OCI-LY7 (cell line): ENCODE data around the gene PCYT2. TPM values are rescaled to one million over a fixed set of nuclear protein-coding genes. Genes with fewer than 3 reads are reported as not detected.

Experiments
- BruUV-seq: library from RNA; stranded (reverse); fragments of 400-500 nt; replicated peaks from 2 replicates; lab custom pipeline; 2021; lab: Mats Ljungman, UMichigan
- CTCF ChIA-PET: fragments of 300-600 bp; sonication (Branson Sonifier 250); formaldehyde crosslinking; loops from one replicate; lab custom pipeline; 2022; ENCODE audit warnings: antibody characterized with exemption; ENCODE audit not compliant: unreplicated experiment; lab: Charles Lee
- POLR2A ChIA-PET: fragments of 300-600 bp; sonication (Branson Sonifier 250); formaldehyde crosslinking; loops from one replicate; lab custom pipeline; 2022; ENCODE audit warnings: antibody characterized with exemption; lab: Charles Lee
- DNase-seq: peaks from one replicate; pipeline ENCODE4 v3.0.0-alpha.2; 2015; ENCODE audit warnings: low spot score
- H2AFZ ChIP-seq: fragments of 200-600 bp; sonication (generic), shearing (Covaris generic); 2 replicates; pipeline ENCODE4 v1.6.1; 2014; ENCODE audit warnings: mild to moderate bottlenecking, antibody characterized with exemption, low read length, moderate library complexity
- H3K27ac ChIP-seq: fragments of 200-600 bp; sonication (generic); 2 replicates; pipeline ENCODE4 v1.5.1; 2014; ENCODE audit warnings: mixed run types, low read depth, mild to moderate bottlenecking, moderate library complexity, low read length, inconsistent platforms; ENCODE audit not compliant: poor library complexity, severe bottlenecking
- H3K36me3 ChIP-seq: fragments of 200-600 bp; sonication (generic); 2 replicates; pipeline ENCODE4 v1.6.1; 2014; ENCODE audit warnings: mild to moderate bottlenecking, antibody characterized with exemption, low read length, moderate library complexity, mixed read lengths; ENCODE audit not compliant: insufficient read depth
- H3K4me1 ChIP-seq: fragments of 200-600 bp; sonication (generic); 2 replicates; pipeline ENCODE4 v1.5.1; 2014; ENCODE audit warnings: mild to moderate bottlenecking, low read length; ENCODE audit not compliant: insufficient read depth, poor library complexity, severe bottlenecking
- H3K4me2 ChIP-seq: fragments of 200-600 bp; sonication (generic); 2 replicates; pipeline ENCODE4 v1.6.1; 2014; ENCODE audit warnings: mild to moderate bottlenecking, low read length
- H3K4me3 ChIP-seq: fragments of 200-600 bp; sonication (generic); 2 replicates; pipeline ENCODE4 v1.5.1; 2014; ENCODE audit warnings: mild to moderate bottlenecking, low read depth, low read length; ENCODE audit not compliant: poor library complexity, severe bottlenecking
- H3K79me2 ChIP-seq: fragments of 200-600 bp; sonication (generic); 2 replicates; pipeline ENCODE4 v1.6.1; 2016; ENCODE audit warnings: low read depth, mild to moderate bottlenecking, low read length, moderate library complexity, mixed read lengths; ENCODE audit not compliant: insufficient read depth
- H3K9me2 ChIP-seq: fragments of 200-600 bp; sonication (generic); 2 replicates; pipeline ENCODE4 v1.6.1; 2016; ENCODE audit warnings: mild to moderate bottlenecking, low read length, mixed read lengths; ENCODE audit not compliant: insufficient read depth
- H3K9me3 ChIP-seq: fragments of 200-600 bp; sonication (generic); 2 replicates; pipeline ENCODE4 v1.6.1; 2014; ENCODE audit warnings: mild to moderate bottlenecking, mixed run types, low read length, mixed read lengths
- H4K20me1 ChIP-seq: fragments of 200-600 bp; sonication (generic); 2 replicates; pipeline ENCODE4 v1.6.1; 2014; ENCODE audit warnings: mild to moderate bottlenecking, antibody characterized with exemption, low read length, moderate library complexity, mixed read lengths; ENCODE audit not compliant: insufficient read depth
- EZH2phosphoT487 ChIP-seq: fragments of 200-600 bp; sonication (generic); IDR thresholded peaks from 2 replicates; pipeline ENCODE4 v1.6.1; 2018; ENCODE audit warnings: low read depth, borderline replicate concordance, mild to moderate bottlenecking, mixed run types, antibody characterized with exemption, low read length, moderate library complexity, mixed read lengths
- intact Hi-C: fragments of 100-400 bp; cut with micrococcal nuclease; formaldehyde crosslinking; loops from one replicate; pipeline ENCODE4 v1.10.0; 2022; ENCODE audit not compliant: unreplicated experiment
- total RNA-seq, 2 experiments: library from RNA; depleted of rRNA in 1 of 2; stranded (reverse); fragments of >200 nt in 1 of 2; shearing (Covaris generic) in 1 of 2; gene quantifications; 2 replicates each; pipeline ENCODE4 v1.2.3, GENCODE V29; 2014 to 2022
- TF ChIP-seq, protein P1 (sequence below): fragments of 200-600 bp; sonication (generic); conservative IDR thresholded peaks from 2 replicates; pipeline ENCODE4 v1.5.1; 2014; ENCODE audit warnings: mild to moderate bottlenecking, antibody characterized with exemption, low read length, moderate library complexity, mixed read lengths

PCYT2 gene
- total RNA-seq, 2 experiments from 2014 or later, result 70.1 to 104 TPM

DNA sequence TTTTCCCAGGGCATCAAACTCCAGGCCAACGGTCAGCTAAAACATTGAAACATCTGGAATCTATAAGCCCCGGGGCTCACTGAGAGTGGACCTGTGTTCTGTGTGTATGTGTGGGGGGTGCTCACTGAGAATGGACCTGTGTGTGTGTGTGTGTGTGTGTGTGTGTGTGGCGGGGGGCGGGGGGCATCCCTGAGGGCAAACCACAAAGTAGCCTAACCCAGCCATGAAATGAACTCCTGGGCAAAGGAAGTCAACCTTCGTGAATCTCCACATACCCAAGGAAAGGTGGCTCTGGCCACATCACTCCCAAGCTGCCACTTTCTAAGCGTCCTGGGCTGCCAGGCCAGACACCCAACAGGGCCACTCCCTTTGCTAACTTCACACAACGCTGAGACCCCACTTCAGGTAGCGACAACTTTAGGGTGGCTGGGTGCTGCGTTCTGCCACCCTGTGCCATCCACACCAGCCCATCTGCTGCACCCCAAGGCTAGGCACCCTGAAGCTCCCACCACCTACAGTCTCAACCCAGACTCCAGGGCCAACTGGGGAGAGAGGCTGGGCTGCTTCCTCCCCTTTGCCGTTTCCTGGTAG, 14.8 kb upstream of the PCYT2 start:
- Histone ChIP-seq H2AFZ (no peak overlapping the region), H3K4me2 (peak overlapping the region; percentile 85), H3K9me2 (no peaks in the 10 kb centered on the region), H3K36me3 (peaks cover 11% of the 10 kb centered on the region; the same call in 1 of the 2 replicates), H3K79me2 (peaks cover 37% of the 10 kb centered on the region), H3K4me1 (peaks cover 34% of the 10 kb centered on the region), H3K4me3 (peak overlapping the region; percentile 80), H3K9me3 (no peaks in the 10 kb centered on the region), H3K27ac (peak overlapping the region; percentile 60), H4K20me1 (no peaks in the 10 kb centered on the region)
- POLR2A ChIA-PET, result interaction anchor here (0.8 to 2.5 kb wide), 3 partner anchors 9 to 173 kb away, joined by 3 to 8 read pairs (median 4); partner anchors contain the start of gene DCXR
- intact Hi-C loops, result loop anchor here (2.0 kb wide), 2 partner anchors 55 to 213 kb away; partner anchors contain the start of genes ARHGDIA and SLC25A10
- CTCF ChIA-PET, result no interaction called here
- DNase-seq, result no peak
- no TSS peak for BruUV-seq
- TF ChIP-seq, protein P1, sequence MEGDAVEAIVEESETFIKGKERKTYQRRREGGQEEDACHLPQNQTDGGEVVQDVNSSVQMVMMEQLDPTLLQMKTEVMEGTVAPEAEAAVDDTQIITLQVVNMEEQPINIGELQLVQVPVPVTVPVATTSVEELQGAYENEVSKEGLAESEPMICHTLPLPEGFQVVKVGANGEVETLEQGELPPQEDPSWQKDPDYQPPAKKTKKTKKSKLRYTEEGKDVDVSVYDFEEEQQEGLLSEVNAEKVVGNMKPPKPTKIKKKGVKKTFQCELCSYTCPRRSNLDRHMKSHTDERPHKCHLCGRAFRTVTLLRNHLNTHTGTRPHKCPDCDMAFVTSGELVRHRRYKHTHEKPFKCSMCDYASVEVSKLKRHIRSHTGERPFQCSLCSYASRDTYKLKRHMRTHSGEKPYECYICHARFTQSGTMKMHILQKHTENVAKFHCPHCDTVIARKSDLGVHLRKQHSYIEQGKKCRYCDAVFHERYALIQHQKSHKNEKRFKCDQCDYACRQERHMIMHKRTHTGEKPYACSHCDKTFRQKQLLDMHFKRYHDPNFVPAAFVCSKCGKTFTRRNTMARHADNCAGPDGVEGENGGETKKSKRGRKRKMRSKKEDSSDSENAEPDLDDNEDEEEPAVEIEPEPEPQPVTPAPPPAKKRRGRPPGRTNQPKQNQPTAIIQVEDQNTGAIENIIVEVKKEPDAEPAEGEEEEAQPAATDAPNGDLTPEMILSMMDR, result no peak
- TF ChIP-seq EZH2phosphoT487, result no peak

DNA sequence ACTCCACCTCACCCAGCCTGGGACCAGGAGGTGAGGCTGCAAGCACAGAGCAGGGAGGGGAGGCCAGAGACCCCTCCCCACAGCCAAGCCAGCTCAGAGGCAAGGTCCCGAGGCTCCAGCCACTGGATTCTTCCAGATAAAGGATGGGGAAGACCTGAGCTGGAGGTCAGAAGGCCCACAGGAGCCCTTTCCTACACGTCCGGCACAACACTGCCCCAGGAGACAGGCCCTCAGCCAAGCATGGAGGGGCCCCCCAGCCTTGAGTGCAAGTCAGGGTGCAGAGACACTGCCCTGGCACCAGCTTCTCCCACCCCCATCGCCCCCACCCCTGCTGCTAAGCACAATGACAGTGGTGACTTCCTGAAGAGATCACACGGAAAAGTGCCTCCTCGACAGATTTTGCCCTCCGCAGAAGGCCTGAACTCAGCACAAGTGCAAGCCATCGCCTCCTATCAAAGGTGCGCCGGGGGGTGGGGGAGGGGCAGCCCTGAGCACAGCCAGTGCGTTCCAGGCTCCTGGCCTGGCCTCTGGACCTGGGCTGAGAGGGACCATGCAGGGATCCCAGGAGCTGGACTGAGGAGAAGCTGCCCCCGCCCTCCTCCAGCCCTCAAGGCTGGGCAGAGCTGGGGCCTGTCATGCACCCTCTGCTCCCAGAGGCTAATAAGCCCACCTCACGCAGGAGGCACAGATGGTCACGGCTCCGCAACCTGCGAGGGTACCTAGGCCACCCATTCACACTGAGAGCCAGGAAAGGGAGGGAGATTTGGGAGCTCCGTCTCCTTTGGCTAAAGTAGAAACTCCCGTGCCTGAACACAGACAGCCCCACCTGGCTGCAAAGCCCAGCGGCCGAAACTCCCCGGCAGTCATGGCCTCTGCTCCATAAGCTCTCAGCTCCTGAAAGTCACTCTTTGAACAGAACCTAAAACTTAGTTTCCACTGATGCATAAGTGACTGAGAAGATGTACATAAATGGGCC, 13.6 kb upstream of the PCYT2 start:
- no peak for TF ChIP-seq EZH2phosphoT487
- TF ChIP-seq, protein P1, result no peak
- Histone ChIP-seq H3K9me2 (no peaks in the 10 kb centered on the region), H3K4me1 (peaks cover 34% of the 10 kb centered on the region), H4K20me1 (no peaks in the 10 kb centered on the region), H3K9me3 (no peaks in the 10 kb centered on the region), H3K27ac (no peak overlapping the region), H3K36me3 (peaks cover 20% of the 10 kb centered on the region; the same call in 1 of the 2 replicates), H2AFZ (no peak overlapping the region), H3K4me2 (peak overlapping the region; percentile 31; the same call in 1 of the 2 replicates), H3K4me3 (no peak overlapping the region), H3K79me2 (peaks cover 37% of the 10 kb centered on the region)
- ChIA-PET CTCF (no interaction called here), POLR2A (interaction anchor here (1.7 to 2.5 kb wide), 2 partner anchors 8 to 31 kb away, joined by 5 to 8 read pairs; no protein-coding TSS in a partner anchor)
- BruUV-seq, result no TSS peak
- intact Hi-C loops, result no loop called here
- DNase-seq, result no peak
